ENCODE data around the gene CDKN1B. TPM values are rescaled to one million over a fixed set of nuclear protein-coding genes. Genes with fewer than 3 reads are reported as not detected.
A peak's percentile ranks its signal among the peaks of the same experiment; 100 is the strongest.

CDKN1B gene
- total and polyA plus RNA-seq, 2 of the 13 experiments (the other 11 are each of a cell fraction or from before 2014, with no cell fraction given), result 20.1 to 37.2 TPM

GRCh38 chr12:12716793-12717585 lies at the start of gene CDKN1B (continued):
- TF ChIP-seq ZBTB14 (CRISPR knock-in tag; IDR thresholded peaks at IDR 0.05), result peak; percentile 86
- TF ChIP-seq ZNF646 (CRISPR knock-in tag; IDR thresholded peaks at IDR 0.05), result peak; percentile 36; the same call in 1 of the 2 replicates
- TF ChIP-seq MYC (CRISPR knock-in tag; IDR thresholded peaks at IDR 0.05; ENCODE audit: borderline replicate concordance), result peak; percentile 65
- TF ChIP-seq TARDBP (CRISPR knock-in tag; IDR thresholded peaks at IDR 0.05), result no peak; the same call in 1 of the 2 replicates
- TF ChIP-seq ZNF619 (CRISPR knock-in tag; IDR thresholded peaks at IDR 0.05), result no peak
- no peak for TF ChIP-seq PTBP1 (IDR thresholded peaks at IDR 0.05; ENCODE audit: low read depth, low read length, poor library complexity, severe bottlenecking)
- no peak for TF ChIP-seq E2F5 (CRISPR knock-in tag; conservative IDR thresholded peaks at IDR 0.05)
- TF ChIP-seq ZNF276 (CRISPR knock-in tag; IDR thresholded peaks at IDR 0.05; ENCODE audit: low read depth), result peak; percentile 100
- TF ChIP-seq TP53 (CRISPR knock-in tag; conservative IDR thresholded peaks at IDR 0.05), result no peak
- peak; percentile 15; the same call in 1 of the 2 replicates for TF ChIP-seq ZNF121 (CRISPR knock-in tag; IDR thresholded peaks at IDR 0.05)
- TF ChIP-seq ZNF850 (CRISPR knock-in tag; conservative IDR thresholded peaks at IDR 0.05), result no peak
- TF ChIP-seq AGO1 (IDR thresholded peaks at IDR 0.05; ENCODE audit: low read depth, low read length, poor library complexity, severe bottlenecking), result peak; percentile 47
- TF ChIP-seq MXD4 (CRISPR knock-in tag; IDR thresholded peaks at IDR 0.05), result no peak
- no peak for TF ChIP-seq ZNF616 (CRISPR knock-in tag; IDR thresholded peaks at IDR 0.05; ENCODE audit: low read depth)
- 0 out of 2 replicates have a peak, but pooled peaks have one; percentile 30 for TF ChIP-seq ZNF224 (CRISPR knock-in tag; IDR thresholded peaks at IDR 0.05)
- TF ChIP-seq ZNF33A (CRISPR knock-in tag; IDR thresholded peaks at IDR 0.05; ENCODE audit: borderline replicate concordance), result no peak
- TF ChIP-seq POLR2A (IDR thresholded peaks at IDR 0.05; ENCODE audit: insufficient read depth in 1 of 2, low read depth in 2 of 2, low read length in 2 of 2), result peak; percentile 55 to 78
